Measurements from ENCODE around the gene IGF2R.

IGF2R gene

GRCh38 chr6:160005211-160005610 is 36.3 kb downstream of the IGF2R start:
- TF ChIP-seq YY1 (IDR thresholded peaks at IDR 0.05; ENCODE audit: low read depth) (no peak), USF1 (IDR thresholded peaks at IDR 0.05) (no peak), CEBPB (IDR thresholded peaks at IDR 0.05) (no peak), NFIC (IDR thresholded peaks at IDR 0.05) (no peak), FOXM1 (IDR thresholded peaks at IDR 0.05; ENCODE audit: borderline replicate concordance, low read depth) (no peak), TEAD4 (IDR thresholded peaks at IDR 0.05) (no peak), EGR1 (IDR thresholded peaks at IDR 0.05) (no peak), ZBTB7A (IDR thresholded peaks at IDR 0.05; ENCODE audit: low read depth) (no peak), TAF1 (IDR thresholded peaks at IDR 0.05; ENCODE audit: low read depth) (no peak)

- TF ChIP-seq TCF12 (IDR thresholded peaks at IDR 0.05; ENCODE audit: low read depth) (no peak), REST (IDR thresholded peaks at IDR 0.05; ENCODE audit: low read depth) (peak; percentile 76)
Observed at GRCh38 chr6:160005861-160006540, 37.1 kb downstream of the IGF2R start.

GRCh38 chr6:160007145-160007544 is 38.3 kb downstream of the IGF2R start:
- TF ChIP-seq RAD21 (IDR thresholded peaks at IDR 0.05; ENCODE audit: low read depth) (no peak), CEBPB (IDR thresholded peaks at IDR 0.05) (no peak), EGR1 (IDR thresholded peaks at IDR 0.05) (no peak), USF1 (IDR thresholded peaks at IDR 0.05) (no peak), EP300 (IDR thresholded peaks at IDR 0.05; ENCODE audit: borderline replicate concordance) (no peak), ZBTB7A (IDR thresholded peaks at IDR 0.05; ENCODE audit: low read depth) (no peak), TCF12 (IDR thresholded peaks at IDR 0.05; ENCODE audit: low read depth) (no peak), NFIC (IDR thresholded peaks at IDR 0.05) (no peak)

GRCh38 chr6:160007611-160008010 is 38.7 kb downstream of the IGF2R start:
- TF ChIP-seq FOXM1 (IDR thresholded peaks at IDR 0.05; ENCODE audit: borderline replicate concordance, low read depth) (no peak), TEAD4 (IDR thresholded peaks at IDR 0.05) (no peak)

- TF ChIP-seq TCF12 (IDR thresholded peaks at IDR 0.05; ENCODE audit: low read depth) (no peak), EGR1 (IDR thresholded peaks at IDR 0.05) (no peak), ZBTB7A (IDR thresholded peaks at IDR 0.05; ENCODE audit: low read depth) (no peak), MAX (IDR thresholded peaks at IDR 0.05) (no peak), TAF1 (IDR thresholded peaks at IDR 0.05; ENCODE audit: low read depth) (no peak), TEAD4 (IDR thresholded peaks at IDR 0.05) (no peak), REST (IDR thresholded peaks at IDR 0.05; ENCODE audit: low read depth) (no peak), NFIC (IDR thresholded peaks at IDR 0.05) (no peak), USF1 (IDR thresholded peaks at IDR 0.05) (no peak), EP300 (IDR thresholded peaks at IDR 0.05; ENCODE audit: borderline replicate concordance) (no peak), CREB1 (IDR thresholded peaks at IDR 0.05; ENCODE audit: low read depth) (no peak), FOXM1 (IDR thresholded peaks at IDR 0.05; ENCODE audit: borderline replicate concordance, low read depth) (no peak), RAD21 (IDR thresholded peaks at IDR 0.05; ENCODE audit: low read depth) (no peak), YY1 (IDR thresholded peaks at IDR 0.05; ENCODE audit: low read depth) (no peak), CEBPB (IDR thresholded peaks at IDR 0.05) (no peak)
Observed at GRCh38 chr6:160010067-160010466, 41.2 kb downstream of the IGF2R start.

GRCh38 chr6:160013987-160014868 is 45.3 kb downstream of the IGF2R start:
- TF ChIP-seq RAD21 (IDR thresholded peaks at IDR 0.05; ENCODE audit: low read depth) (no peak), MAX (IDR thresholded peaks at IDR 0.05) (no peak)

All from Ishikawa (cell line).